Measurements from ENCODE around the gene CNOT6L.

DNA sequence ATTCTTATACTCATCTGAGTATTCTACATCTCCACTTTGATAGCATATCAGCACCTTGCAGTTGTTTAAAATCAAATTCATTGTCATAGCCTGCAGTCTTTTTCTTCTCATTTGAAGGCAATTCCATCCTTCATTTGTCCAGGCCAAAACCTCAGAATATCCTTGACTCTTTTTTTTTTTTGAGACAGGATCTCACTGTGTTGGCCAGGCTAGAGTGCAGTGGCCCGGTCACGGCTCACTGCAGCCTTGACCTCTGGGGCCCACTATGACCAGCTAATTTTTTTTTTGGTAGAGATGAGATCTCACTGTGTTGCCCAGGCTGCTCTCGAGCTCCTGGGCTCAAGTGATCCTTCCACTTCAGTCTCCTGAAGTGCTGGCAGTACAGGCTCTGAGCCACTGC lies 46.1 kb upstream of the CNOT6L start:
- TF ChIP-seq CTCF (conservative IDR thresholded peaks at IDR 0.05) (no peak), ZFX (IDR thresholded peaks at IDR 0.05) (no peak)

All from C4-2B (cell line).